ENCODE results near the gene NGEF.

The NGEF gene

GRCh38 chr2:232876978-232877441, 136.0 kb downstream of the NGEF start:
- TF ChIP-seq CTCF (IDR thresholded peaks at IDR 0.05; ENCODE audit: low read depth, low read length, missing control alignments): no peak
- H3K4me3 ChIP-seq (replicated peaks; ENCODE audit: low read depth, low read length): 0 out of 2 replicates have a peak overlapping the region, but pooled peaks have one; percentile 11
- no peak for DNase-seq (ENCODE audit: extremely low read depth, low read depth)

GRCh38 chr2:232876161-232876977, 136.7 kb downstream of the NGEF start:
- TF ChIP-seq CTCF (IDR thresholded peaks at IDR 0.05; ENCODE audit: low read depth, low read length, missing control alignments): no peak
- DNase-seq (ENCODE audit: extremely low read depth, low read depth): no peak
- H3K4me3 ChIP-seq (replicated peaks; ENCODE audit: low read depth, low read length): peak overlapping the region; percentile 28; the same call in 1 of the 2 replicates

GRCh38 chr2:232875256-232876121, 137.6 kb downstream of the NGEF start:
- TF ChIP-seq CTCF (IDR thresholded peaks at IDR 0.05; ENCODE audit: low read depth, low read length, missing control alignments): no peak
- no peak overlapping the region for H3K4me3 ChIP-seq (replicated peaks; ENCODE audit: low read depth, low read length)
- DNase-seq (ENCODE audit: extremely low read depth, low read depth): no peak

GRCh38 chr2:232874677-232875223, 138.3 kb downstream of the NGEF start:
- H3K4me3 ChIP-seq (replicated peaks; ENCODE audit: low read depth, low read length): no peak overlapping the region
- TF ChIP-seq CTCF (IDR thresholded peaks at IDR 0.05; ENCODE audit: low read depth, low read length, missing control alignments): no peak
- no peak for DNase-seq (ENCODE audit: extremely low read depth, low read depth)

- no peak for DNase-seq (ENCODE audit: extremely low read depth, low read depth)
- no peak overlapping the region for H3K4me3 ChIP-seq (replicated peaks; ENCODE audit: low read depth, low read length)
- no peak for TF ChIP-seq CTCF (IDR thresholded peaks at IDR 0.05; ENCODE audit: low read depth, low read length, missing control alignments)
Measured at GRCh38 chr2:232873909-232874641, 139.0 kb downstream of the NGEF start.

GRCh38 chr2:232873292-232873908, 139.7 kb downstream of the NGEF start:
- no peak for DNase-seq (ENCODE audit: extremely low read depth, low read depth)
- no peak overlapping the region for H3K4me3 ChIP-seq (replicated peaks; ENCODE audit: low read depth, low read length)
- TF ChIP-seq CTCF (IDR thresholded peaks at IDR 0.05; ENCODE audit: low read depth, low read length, missing control alignments): no peak
